HCT116 (cell line): Measurements from ENCODE around the gene CORO7. TPM values are rescaled to one million over a fixed set of nuclear protein-coding genes. Genes with fewer than 3 reads are reported as not detected.

Source experiments
- ATAC-seq: fragments of 200-7000 bp; cut with Tn5 transposase; 2 replicates; pipeline ENCODE4 v1.9.1; 2020; ENCODE audit warnings: mild to moderate bottlenecking, moderate library complexity
- BruUV-seq: library from RNA; stranded (reverse); fragments of 400-500 nt; replicated peaks from 2 replicates; lab custom pipeline; 2021; lab: Mats Ljungman, UMichigan
- CTCF ChIA-PET: fragments of 300-600 bp; sonication (Branson Sonifier 250); formaldehyde crosslinking; loops from one replicate; lab custom pipeline; 2021; ENCODE audit warnings: antibody characterized with exemption; lab: Charles Lee
- POLR2A ChIA-PET: fragments of 300-600, 350-600 bp; sonication (Branson Sonifier 250); formaldehyde crosslinking; loops from one replicate; lab custom pipeline; 2021; ENCODE audit warnings: antibody characterized with exemption; lab: Charles Lee
- RAD21 ChIA-PET, 2 experiments: fragments of 300-600 bp; sonication (Branson Sonifier 250); formaldehyde crosslinking; loops; one replicate each; lab custom pipeline; 2023; ENCODE audit warnings: low total read pairs in 2 of 2; ENCODE audit not compliant: uncharacterized antibody in 2 of 2, unreplicated experiment in 2 of 2, low non-redundant PET in 1 of 2; lab: Charles Lee
- DNase-seq: peaks from one replicate; pipeline ENCODE4 v3.0.0-alpha.2; 2010; ENCODE audit warnings: low read depth, low spot score
- H2AFZ ChIP-seq: fragments of 200-600 bp; shearing (Covaris generic), sonication (generic); 2 replicates; pipeline ENCODE4 v1.6.1; 2017; ENCODE audit warnings: low read depth, mixed run types, mixed read lengths, antibody characterized with exemption, low read length; ENCODE audit not compliant: poor library complexity, severe bottlenecking
- H3K27ac ChIP-seq: 2 replicates; pipeline ENCODE4 v1.5.1; 2012; ENCODE audit warnings: low read depth, low read length
- H3K27me3 ChIP-seq: fragments of 200-600 bp; sonication (generic); 2 replicates; pipeline ENCODE4 v1.6.1; 2016; ENCODE audit warnings: mixed run types, low read length, mixed read lengths; ENCODE audit not compliant: insufficient read depth
- H3K36me3 ChIP-seq, 2 experiments: fragments of 200-500 bp in 1 of 2; fragments of 200-600 bp in 1 of 2; sonication (Bioruptor generic) in 1 of 2; sonication (generic) in 1 of 2; 2 replicates each; pipeline versions ENCODE4 v1.5.1 to v1.6.1; 2014 to 2016; ENCODE audit warnings: low read length in 2 of 2, inconsistent platforms in 1 of 2, mixed read lengths in 1 of 2, mixed run types in 1 of 2; ENCODE audit not compliant: insufficient read depth in 2 of 2, control insufficient read depth in 1 of 2
- H3K4me1 ChIP-seq, 2 experiments: fragments of 200-600 bp in 1 of 2; sonication (generic) in 1 of 2; 2 replicates each; pipeline versions ENCODE4 v1.5.1 to v1.6.1; 2012 to 2017; ENCODE audit warnings: low read length in 2 of 2, inconsistent platforms in 1 of 2, mild to moderate bottlenecking in 1 of 2, mixed read lengths in 1 of 2, mixed run types in 1 of 2, moderate library complexity in 1 of 2; ENCODE audit not compliant: insufficient read depth in 2 of 2, control insufficient read depth in 1 of 2
- H3K4me2 ChIP-seq: fragments of 200-600 bp; sonication (generic); 2 replicates; pipeline ENCODE4 v1.6.1; 2017; ENCODE audit warnings: mixed run types, low read length, mixed read lengths
- H3K4me3 ChIP-seq, 2 experiments: fragments of 200-600 bp in 1 of 2; sonication (generic) in 1 of 2; replicated peaks in 1 of 2; 2 replicates each; pipeline ENCODE4 v1.5.1; 2011 to 2016; ENCODE audit warnings: low read length in 2 of 2, control low read depth in 1 of 2, low read depth in 1 of 2, mild to moderate bottlenecking in 1 of 2, mixed read lengths in 1 of 2, mixed run types in 1 of 2
- H3K79me2 ChIP-seq: fragments of 200-600 bp; sonication (generic); 2 replicates; pipeline ENCODE4 v1.6.1; 2017; ENCODE audit warnings: mild to moderate bottlenecking, mixed run types, low read length, moderate library complexity, mixed read lengths; ENCODE audit not compliant: insufficient read depth
- H3K9ac ChIP-seq: fragments of 200-600 bp; sonication (generic); 2 replicates; pipeline ENCODE4 v1.6.1; 2016; ENCODE audit warnings: low read length, mixed read lengths
- H3K9me2 ChIP-seq: fragments of 200-600 bp; sonication (generic), shearing (Covaris generic); 2 replicates; pipeline ENCODE4 v1.6.1; 2017; ENCODE audit warnings: mixed run types, mild to moderate bottlenecking, moderate library complexity; ENCODE audit not compliant: insufficient read depth
- H3K9me3 ChIP-seq, 2 experiments: fragments of 200-500 bp in 1 of 2; fragments of 200-600 bp in 1 of 2; sonication (Bioruptor generic) in 1 of 2; sonication (generic) in 1 of 2; 2 replicates each; pipeline ENCODE4 v1.6.1; 2014 to 2017; ENCODE audit warnings: low read length in 2 of 2, mixed read lengths in 2 of 2, inconsistent platforms in 1 of 2, low read depth in 1 of 2, mild to moderate bottlenecking in 1 of 2, mixed run types in 1 of 2, moderate library complexity in 1 of 2; ENCODE audit not compliant: control insufficient read depth in 1 of 2, insufficient read depth in 1 of 2
- H4K20me1 ChIP-seq: fragments of 200-600 bp; sonication (generic), shearing (Covaris generic); 2 replicates; pipeline ENCODE4 v1.6.1; 2017; ENCODE audit warnings: mixed run types, mild to moderate bottlenecking, moderate library complexity; ENCODE audit not compliant: insufficient read depth
- ATF3 ChIP-seq: IDR thresholded peaks from 2 replicates; pipeline ENCODE4 v1.6.1; 2012
- CBX3 ChIP-seq: IDR thresholded peaks from 2 replicates; pipeline ENCODE4 v1.6.1; 2012; ENCODE audit warnings: low read depth
- CEBPB ChIP-seq: IDR thresholded peaks from 2 replicates; pipeline ENCODE4 v1.6.1; 2012; ENCODE audit warnings: low read depth
- EGR1 ChIP-seq: IDR thresholded peaks from 2 replicates; pipeline ENCODE4 v1.6.1; 2012; ENCODE audit warnings: low read depth
- EZH2 ChIP-seq: fragments of 200-600 bp; sonication (generic); IDR thresholded peaks from 2 replicates; pipeline ENCODE4 v1.6.1; 2017; ENCODE audit warnings: antibody characterized with exemption, mixed run types
- EZH2phosphoT487 ChIP-seq: fragments of 200-600 bp; IDR thresholded peaks from 2 replicates; pipeline ENCODE4 v1.6.1; 2018; ENCODE audit warnings: antibody characterized with exemption, borderline replicate concordance
- JUND ChIP-seq: IDR thresholded peaks from 2 replicates; pipeline ENCODE4 v1.6.1; 2012
- POLR2AphosphoS5 ChIP-seq: IDR thresholded peaks from 2 replicates; pipeline ENCODE4 v1.6.1; 2011; ENCODE audit warnings: mild to moderate bottlenecking, low read depth, low read length, moderate library complexity
- RAD21 ChIP-seq: IDR thresholded peaks from 2 replicates; pipeline ENCODE4 v1.6.1; 2012; ENCODE audit warnings: low read depth, mild to moderate bottlenecking
- SIN3A ChIP-seq: IDR thresholded peaks from 2 replicates; pipeline ENCODE4 v1.6.1; 2012; ENCODE audit warnings: low read depth
- SRF ChIP-seq: IDR thresholded peaks from 2 replicates; pipeline ENCODE4 v1.6.1; 2012; ENCODE audit warnings: low read depth
- YY1 ChIP-seq: IDR thresholded peaks from 2 replicates; pipeline ENCODE4 v1.6.1; 2011; ENCODE audit warnings: low read length, low read depth, moderate library complexity, mild to moderate bottlenecking; ENCODE audit not compliant: insufficient replicate concordance; ENCODE audit errors: extremely low read depth
- ZFX ChIP-seq: fragments of 450-650 bp; IDR thresholded peaks from 2 replicates; pipeline ENCODE4 v1.6.1; 2017
- ZNF274 ChIP-seq: fragments of 200-500 bp; sonication (Bioruptor generic); IDR thresholded peaks from 2 replicates; pipeline ENCODE4 v1.6.1; 2014; ENCODE audit warnings: mild to moderate bottlenecking, low read depth, low read length, inconsistent platforms
- intact Hi-C: fragments of 100-400 bp; cut with micrococcal nuclease; formaldehyde crosslinking; loops from 2 replicates; pipeline ENCODE4 v1.10.0; 2022
- total RNA-seq: library from RNA; stranded (reverse); gene quantifications from one replicate; pipeline ENCODE4 v1.2.1, GENCODE V29; 2021; ENCODE audit not compliant: unreplicated experiment
- TF ChIP-seq, protein P1 (sequence below), 3 experiments: fragments of 200-600 bp in 1 of 3; sonication (generic) in 1 of 3; IDR thresholded peaks in 2 of 3; conservative IDR thresholded peaks in 1 of 3; 2 replicates each; pipeline ENCODE4 v1.5.1; 2012 to 2017; ENCODE audit warnings: low read depth in 2 of 3, low read length in 2 of 3, antibody characterized with exemption in 1 of 3, borderline replicate concordance in 1 of 3, control low read depth in 1 of 3, mild to moderate bottlenecking in 1 of 3, mixed read lengths in 1 of 3, mixed run types in 1 of 3, moderate library complexity in 1 of 3; ENCODE audit not compliant: insufficient read depth in 1 of 3
- TF ChIP-seq, protein P2 (sequence below): IDR thresholded peaks from 2 replicates; pipeline ENCODE4 v1.6.1; 2011; ENCODE audit warnings: mild to moderate bottlenecking, low read length, moderate library complexity; ENCODE audit not compliant: insufficient replicate concordance; ENCODE audit errors: extremely low read depth

CORO7 gene
- total RNA-seq, 1 experiment from 2014 or later = 21.3 TPM

DNA sequence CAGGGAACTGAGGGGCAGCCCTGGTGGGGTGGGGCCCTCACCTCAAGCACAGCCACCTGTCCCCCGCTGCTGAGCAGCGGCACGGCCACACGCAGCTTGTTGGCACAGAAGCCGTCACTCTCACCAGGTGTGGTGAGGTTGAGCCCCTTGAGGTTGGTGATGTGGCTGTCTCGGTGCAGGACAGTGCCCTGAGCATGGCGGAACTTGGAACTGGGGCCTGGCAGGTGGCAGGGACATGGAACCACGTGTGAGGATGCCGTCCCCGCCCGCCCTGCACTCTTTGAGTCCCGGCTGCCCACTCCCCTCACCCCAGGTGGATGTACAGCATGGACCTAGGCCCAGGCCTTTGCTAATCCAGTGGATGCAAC, 54.5 kb downstream of the CORO7 start:
- BruUV-seq = no TSS peak
- ATAC-seq (no peak), DNase-seq (no peak)
- RAD21 ChIA-PET = no interaction called here
- no peaks in the 10 kb centered on the region for H4K20me1 ChIP-seq
- H3K9ac ChIP-seq = no peak overlapping the region
- no peaks in the 10 kb centered on the region for H3K27me3 ChIP-seq
- H3K4me3 ChIP-seq = no peak overlapping the region
- H3K36me3 ChIP-seq = no peaks in the 10 kb centered on the region
- no peak overlapping the region for H3K4me2 ChIP-seq
- no peaks in the 10 kb centered on the region for H3K9me3 ChIP-seq
- no peak for TF ChIP-seq SIN3A
- TF ChIP-seq RAD21 = no peak
- TF ChIP-seq, protein P1, sequence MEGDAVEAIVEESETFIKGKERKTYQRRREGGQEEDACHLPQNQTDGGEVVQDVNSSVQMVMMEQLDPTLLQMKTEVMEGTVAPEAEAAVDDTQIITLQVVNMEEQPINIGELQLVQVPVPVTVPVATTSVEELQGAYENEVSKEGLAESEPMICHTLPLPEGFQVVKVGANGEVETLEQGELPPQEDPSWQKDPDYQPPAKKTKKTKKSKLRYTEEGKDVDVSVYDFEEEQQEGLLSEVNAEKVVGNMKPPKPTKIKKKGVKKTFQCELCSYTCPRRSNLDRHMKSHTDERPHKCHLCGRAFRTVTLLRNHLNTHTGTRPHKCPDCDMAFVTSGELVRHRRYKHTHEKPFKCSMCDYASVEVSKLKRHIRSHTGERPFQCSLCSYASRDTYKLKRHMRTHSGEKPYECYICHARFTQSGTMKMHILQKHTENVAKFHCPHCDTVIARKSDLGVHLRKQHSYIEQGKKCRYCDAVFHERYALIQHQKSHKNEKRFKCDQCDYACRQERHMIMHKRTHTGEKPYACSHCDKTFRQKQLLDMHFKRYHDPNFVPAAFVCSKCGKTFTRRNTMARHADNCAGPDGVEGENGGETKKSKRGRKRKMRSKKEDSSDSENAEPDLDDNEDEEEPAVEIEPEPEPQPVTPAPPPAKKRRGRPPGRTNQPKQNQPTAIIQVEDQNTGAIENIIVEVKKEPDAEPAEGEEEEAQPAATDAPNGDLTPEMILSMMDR (IDR thresholded peaks at IDR 0.05 in 2 of 3, conservative IDR thresholded peaks at IDR 0.05 in 1 of 3; ENCODE audit: borderline replicate concordance in 1 of 3, insufficient read depth in 1 of 3, low read depth in 2 of 3, low read length in 2 of 3) = no peak
- TF ChIP-seq POLR2AphosphoS5 = no peak
- TF ChIP-seq EGR1 = no peak
- TF ChIP-seq ATF3 = no peak
- TF ChIP-seq SRF = no peak
- TF ChIP-seq EZH2 = no peak
- TF ChIP-seq CEBPB = no peak
- TF ChIP-seq JUND = no peak
- no peak for TF ChIP-seq ZFX
- no peak for TF ChIP-seq YY1
- TF ChIP-seq, protein P2, sequence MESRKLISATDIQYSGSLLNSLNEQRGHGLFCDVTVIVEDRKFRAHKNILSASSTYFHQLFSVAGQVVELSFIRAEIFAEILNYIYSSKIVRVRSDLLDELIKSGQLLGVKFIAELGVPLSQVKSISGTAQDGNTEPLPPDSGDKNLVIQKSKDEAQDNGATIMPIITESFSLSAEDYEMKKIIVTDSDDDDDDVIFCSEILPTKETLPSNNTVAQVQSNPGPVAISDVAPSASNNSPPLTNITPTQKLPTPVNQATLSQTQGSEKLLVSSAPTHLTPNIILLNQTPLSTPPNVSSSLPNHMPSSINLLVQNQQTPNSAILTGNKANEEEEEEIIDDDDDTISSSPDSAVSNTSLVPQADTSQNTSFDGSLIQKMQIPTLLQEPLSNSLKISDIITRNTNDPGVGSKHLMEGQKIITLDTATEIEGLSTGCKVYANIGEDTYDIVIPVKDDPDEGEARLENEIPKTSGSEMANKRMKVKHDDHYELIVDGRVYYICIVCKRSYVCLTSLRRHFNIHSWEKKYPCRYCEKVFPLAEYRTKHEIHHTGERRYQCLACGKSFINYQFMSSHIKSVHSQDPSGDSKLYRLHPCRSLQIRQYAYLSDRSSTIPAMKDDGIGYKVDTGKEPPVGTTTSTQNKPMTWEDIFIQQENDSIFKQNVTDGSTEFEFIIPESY = no peak
- TF ChIP-seq EZH2phosphoT487 = no peak
- no peak for TF ChIP-seq ZNF274
- no peak for TF ChIP-seq CBX3
- CTCF ChIA-PET = interaction anchor here (4.4 kb wide), 1 partner anchor 41 kb away, joined by 52 read pairs; no protein-coding TSS in a partner anchor
- POLR2A ChIA-PET = no interaction called here
- intact Hi-C loops = no loop called here
- H3K27ac ChIP-seq = no peak overlapping the region
- peaks cover 6 to 16% of the 10 kb centered on the region in 2 experiments for H3K4me1 ChIP-seq
- H2AFZ ChIP-seq = no peak overlapping the region
- no peaks in the 10 kb centered on the region for H3K79me2 ChIP-seq
- H3K9me2 ChIP-seq = no peaks in the 10 kb centered on the region
